Astrocyte (in vitro differentiated cells and primary cell): ENCODE data around the gene HSPE1. TPM values are rescaled to one million over a fixed set of nuclear protein-coding genes. Genes with fewer than 3 reads are reported as not detected.
A peak's percentile ranks its signal among the peaks of the same experiment; 100 is the strongest.

Experiments
- DNase-seq: peaks from one replicate; pipeline ENCODE4 v3.0.0-alpha.2; 2010; ENCODE audit warnings: low read depth
- FAIRE-seq: peaks from 2 replicates; lab custom pipeline; 2011; peaks lifted over from hg19 to GRCh38; lab: Jason Lieb, UNC
- H2AFZ ChIP-seq: 2 replicates; pipeline ENCODE4 v1.6.0; 2012; ENCODE audit warnings: low read depth, low read length, inconsistent platforms
- H3K27ac ChIP-seq: 2 replicates; pipeline ENCODE4 v1.5.1; 2011; ENCODE audit warnings: low read depth, low read length, inconsistent platforms
- H3K27me3 ChIP-seq: 2 replicates; pipeline ENCODE4 v1.6.0; 2011; ENCODE audit warnings: low read length, inconsistent platforms; ENCODE audit not compliant: insufficient read depth
- H3K36me3 ChIP-seq: 2 replicates; pipeline ENCODE4 v1.5.1; 2011; ENCODE audit warnings: low read length, inconsistent platforms; ENCODE audit not compliant: insufficient read depth
- H3K4me1 ChIP-seq: 2 replicates; pipeline ENCODE4 v1.5.1; 2011; ENCODE audit warnings: low read length, inconsistent platforms; ENCODE audit not compliant: insufficient read depth
- H3K4me2 ChIP-seq: 2 replicates; pipeline ENCODE4 v1.6.0; 2012; ENCODE audit warnings: low read length, inconsistent platforms
- H3K4me3 ChIP-seq: 2 replicates; pipeline ENCODE4 v1.5.1; 2011; ENCODE audit warnings: low read depth, mild to moderate bottlenecking, low read length, inconsistent platforms; ENCODE audit not compliant: insufficient read depth
- H3K79me2 ChIP-seq: 2 replicates; pipeline ENCODE4 v1.6.0; 2012; ENCODE audit warnings: mild to moderate bottlenecking, low read length, inconsistent platforms; ENCODE audit not compliant: insufficient read depth
- H3K9ac ChIP-seq: 2 replicates; pipeline ENCODE4 v1.6.0; 2012; ENCODE audit warnings: mild to moderate bottlenecking, low read length, inconsistent platforms
- H3K9me3 ChIP-seq: 2 replicates; pipeline ENCODE4 v1.5.1; 2012; ENCODE audit warnings: low read depth, mild to moderate bottlenecking, low read length, inconsistent platforms; ENCODE audit not compliant: insufficient read depth
- H4K20me1 ChIP-seq: 2 replicates; pipeline ENCODE4 v1.6.0; 2012; ENCODE audit warnings: low read length, inconsistent platforms; ENCODE audit not compliant: insufficient read depth
- H3K27ac Mint-ChIP-seq: one replicate; pipeline ENCODE4 v1.8.0; 2021; ENCODE audit warnings: mild to moderate bottlenecking, mixed read lengths; ENCODE audit not compliant: unreplicated experiment
- H3K27me3 Mint-ChIP-seq: one replicate; pipeline ENCODE4 v1.8.0; 2021; ENCODE audit warnings: low read depth, mixed read lengths; ENCODE audit not compliant: unreplicated experiment
- H3K36me3 Mint-ChIP-seq: one replicate; pipeline ENCODE4 v1.8.0; 2021; ENCODE audit warnings: low read depth, mixed read lengths; ENCODE audit not compliant: unreplicated experiment
- H3K4me1 Mint-ChIP-seq: one replicate; pipeline ENCODE4 v1.8.0; 2021; ENCODE audit warnings: low read depth, mixed read lengths; ENCODE audit not compliant: unreplicated experiment
- H3K4me3 Mint-ChIP-seq: one replicate; pipeline ENCODE4 v1.8.0; 2021; ENCODE audit warnings: mild to moderate bottlenecking, moderate library complexity, mixed read lengths; ENCODE audit not compliant: unreplicated experiment
- H3K9me3 Mint-ChIP-seq: one replicate; pipeline ENCODE4 v1.8.0; 2021; ENCODE audit warnings: mild to moderate bottlenecking, mixed read lengths; ENCODE audit not compliant: unreplicated experiment
- EZH2 ChIP-seq: IDR thresholded peaks from 2 replicates; pipeline ENCODE4 v1.6.1; 2012; ENCODE audit warnings: mild to moderate bottlenecking, low read length, inconsistent platforms; ENCODE audit not compliant: insufficient read depth
- total RNA-seq: library from RNA; stranded (reverse); gene quantifications from 2 replicates; pipeline ENCODE4 v1.2.1, GENCODE V29; 2021
- TF ChIP-seq, protein P1 (sequence below): IDR thresholded peaks from 2 replicates; pipeline ENCODE4 v1.5.1; 2011; ENCODE audit warnings: low read depth, mild to moderate bottlenecking, inconsistent platforms, low read length, moderate library complexity; ENCODE audit not compliant: insufficient read depth

The HSPE1 gene
- total RNA-seq, 1 donor from 2014 or later = 139 TPM

DNA sequence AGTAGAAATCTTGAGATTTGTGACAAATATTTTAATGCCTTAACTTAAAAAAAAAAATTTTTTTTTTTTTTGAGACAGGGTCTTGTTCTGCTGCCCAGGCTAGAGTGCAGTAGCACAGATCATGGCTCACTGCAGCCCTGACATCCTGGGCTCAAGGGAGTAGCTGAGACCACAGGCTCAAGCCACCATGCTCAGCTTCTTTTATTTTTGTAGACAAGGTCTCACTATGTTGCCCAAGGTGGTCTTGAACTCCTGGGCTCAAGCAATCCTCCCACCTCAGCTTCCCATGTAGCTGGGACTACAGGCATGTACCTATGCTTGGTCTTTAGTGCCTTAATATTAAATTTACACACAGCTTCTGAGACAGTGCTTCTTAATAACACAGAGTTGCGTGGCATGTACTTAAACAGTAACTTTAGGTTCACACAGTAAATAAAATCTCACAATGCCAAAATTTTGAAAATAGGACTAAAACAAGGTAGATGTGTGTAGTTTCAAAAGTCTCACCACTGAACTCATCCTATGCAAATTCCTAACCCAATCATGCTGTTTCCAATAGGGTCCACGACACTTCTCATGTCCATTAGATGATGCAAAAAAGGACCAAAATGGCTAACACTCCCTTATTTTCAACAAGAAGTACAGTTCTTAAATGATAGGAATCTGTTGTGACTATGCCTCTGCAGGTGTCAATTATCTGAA lies 4.6 kb upstream of the HSPE1 start:
- Mint-ChIP-seq H3K9me3 (no peaks in the 10 kb centered on the region), H3K27me3 (no peaks in the 10 kb centered on the region), H3K4me1 (peaks cover 27% of the 10 kb centered on the region), H3K36me3 (peaks cover 21% of the 10 kb centered on the region), H3K27ac (no peak overlapping the region), H3K4me3 (peak overlapping the region; percentile 69)
- H3K4me1 ChIP-seq = peaks cover 6% of the 10 kb centered on the region
- H2AFZ ChIP-seq = no peak overlapping the region
- no peak for FAIRE-seq
- peaks cover 67% of the 10 kb centered on the region for H3K79me2 ChIP-seq
- no peak overlapping the region for H3K27ac ChIP-seq
- no peaks in the 10 kb centered on the region for H3K27me3 ChIP-seq
- no peaks in the 10 kb centered on the region for H3K9me3 ChIP-seq
- no peak for TF ChIP-seq EZH2
- TF ChIP-seq, protein P1, sequence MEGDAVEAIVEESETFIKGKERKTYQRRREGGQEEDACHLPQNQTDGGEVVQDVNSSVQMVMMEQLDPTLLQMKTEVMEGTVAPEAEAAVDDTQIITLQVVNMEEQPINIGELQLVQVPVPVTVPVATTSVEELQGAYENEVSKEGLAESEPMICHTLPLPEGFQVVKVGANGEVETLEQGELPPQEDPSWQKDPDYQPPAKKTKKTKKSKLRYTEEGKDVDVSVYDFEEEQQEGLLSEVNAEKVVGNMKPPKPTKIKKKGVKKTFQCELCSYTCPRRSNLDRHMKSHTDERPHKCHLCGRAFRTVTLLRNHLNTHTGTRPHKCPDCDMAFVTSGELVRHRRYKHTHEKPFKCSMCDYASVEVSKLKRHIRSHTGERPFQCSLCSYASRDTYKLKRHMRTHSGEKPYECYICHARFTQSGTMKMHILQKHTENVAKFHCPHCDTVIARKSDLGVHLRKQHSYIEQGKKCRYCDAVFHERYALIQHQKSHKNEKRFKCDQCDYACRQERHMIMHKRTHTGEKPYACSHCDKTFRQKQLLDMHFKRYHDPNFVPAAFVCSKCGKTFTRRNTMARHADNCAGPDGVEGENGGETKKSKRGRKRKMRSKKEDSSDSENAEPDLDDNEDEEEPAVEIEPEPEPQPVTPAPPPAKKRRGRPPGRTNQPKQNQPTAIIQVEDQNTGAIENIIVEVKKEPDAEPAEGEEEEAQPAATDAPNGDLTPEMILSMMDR = no peak
- no peak for DNase-seq
- no peak overlapping the region for H3K9ac ChIP-seq
- H3K36me3 ChIP-seq = peaks cover 55% of the 10 kb centered on the region
- H4K20me1 ChIP-seq = peaks cover 58% of the 10 kb centered on the region
- no peak overlapping the region for H3K4me3 ChIP-seq
- peak overlapping the region; percentile 85 for H3K4me2 ChIP-seq

DNA sequence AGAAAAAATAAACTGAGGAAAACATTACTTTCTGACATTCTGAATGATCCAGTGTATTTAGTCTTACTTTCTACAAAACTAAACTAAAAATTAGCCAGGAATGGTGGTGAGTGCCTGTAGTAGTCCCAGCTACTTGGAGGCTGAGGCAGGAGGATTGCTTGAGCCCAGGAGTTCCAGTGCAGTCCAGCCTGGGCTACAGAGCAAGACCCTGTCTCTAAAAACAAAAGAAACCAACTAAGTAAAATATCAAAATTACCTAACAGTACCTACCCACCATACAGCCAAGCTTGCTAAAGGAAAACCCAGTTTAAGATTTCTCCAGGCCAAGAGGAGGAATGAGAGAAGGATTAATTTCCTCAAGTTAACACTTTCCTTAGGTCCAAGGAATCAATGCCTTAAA lies 3.5 kb upstream of the HSPE1 start:
- peak overlapping the region; percentile 85 for H3K4me2 ChIP-seq
- H3K4me3 ChIP-seq = peak overlapping the region; percentile 8
- no peak for TF ChIP-seq EZH2
- TF ChIP-seq, protein P1 = no peak
- H2AFZ ChIP-seq = no peak overlapping the region
- no peaks in the 10 kb centered on the region for H3K9me3 ChIP-seq
- peak overlapping the region; percentile 95 for H3K4me3 Mint-ChIP-seq
- H3K27me3 Mint-ChIP-seq = no peaks in the 10 kb centered on the region
- H3K4me1 ChIP-seq = peaks cover 6% of the 10 kb centered on the region
- H3K27me3 ChIP-seq = no peaks in the 10 kb centered on the region
- FAIRE-seq (no peak), DNase-seq (no peak)
- peaks cover 59% of the 10 kb centered on the region for H4K20me1 ChIP-seq
- peaks cover 27% of the 10 kb centered on the region for H3K4me1 Mint-ChIP-seq
- no peak overlapping the region for H3K9ac ChIP-seq
- H3K9me3 Mint-ChIP-seq = no peaks in the 10 kb centered on the region
- H3K27ac ChIP-seq = no peak overlapping the region
- peaks cover 78% of the 10 kb centered on the region for H3K79me2 ChIP-seq
- H3K36me3 Mint-ChIP-seq = peaks cover 18% of the 10 kb centered on the region
- H3K36me3 ChIP-seq = peaks cover 46% of the 10 kb centered on the region
- H3K27ac Mint-ChIP-seq = no peak overlapping the region

DNA sequence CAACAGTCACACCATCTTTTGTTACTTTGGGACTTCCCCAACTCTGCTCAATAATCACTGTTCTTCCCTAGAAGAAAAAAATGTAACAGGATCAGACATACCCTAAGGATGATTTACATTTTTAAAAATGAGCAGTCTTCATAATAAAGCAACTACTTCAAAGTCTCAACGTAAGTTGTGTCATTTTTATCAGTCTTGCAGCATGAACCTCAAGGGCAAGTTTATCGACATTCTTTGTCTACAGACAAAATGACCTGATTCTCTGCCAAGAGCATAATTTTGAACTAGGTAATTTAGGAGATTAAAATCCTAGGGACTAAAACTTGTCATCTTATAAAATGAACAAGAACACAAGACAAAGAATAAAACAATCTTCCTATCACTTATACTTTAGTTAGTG lies 2.9 kb upstream of the HSPE1 start:
- peaks cover 12% of the 10 kb centered on the region for H3K4me1 ChIP-seq
- FAIRE-seq = no peak
- H3K36me3 ChIP-seq = peaks cover 45% of the 10 kb centered on the region
- Mint-ChIP-seq H3K27ac (peak overlapping the region; percentile 8), H3K4me3 (peak overlapping the region; percentile 95), H3K27me3 (no peaks in the 10 kb centered on the region), H3K9me3 (no peaks in the 10 kb centered on the region), H3K36me3 (peaks cover 18% of the 10 kb centered on the region), H3K4me1 (peaks cover 32% of the 10 kb centered on the region)
- H3K79me2 ChIP-seq = peaks cover 81% of the 10 kb centered on the region
- peak overlapping the region; percentile 87 for H3K4me3 ChIP-seq
- TF ChIP-seq EZH2 = no peak
- TF ChIP-seq, protein P1 = no peak
- no peaks in the 10 kb centered on the region for H3K27me3 ChIP-seq
- no peak overlapping the region for H2AFZ ChIP-seq
- H3K4me2 ChIP-seq = peak overlapping the region; percentile 85
- no peak overlapping the region for H3K27ac ChIP-seq
- H3K9me3 ChIP-seq = no peaks in the 10 kb centered on the region
- peaks cover 62% of the 10 kb centered on the region for H4K20me1 ChIP-seq
- H3K9ac ChIP-seq = no peak overlapping the region
- no peak for DNase-seq
